ENCODE data around the gene ANKRD27.
"Not testable (repeated sequence)": the region's sequence is repeated elsewhere in the genome, so short reads cannot be mapped to it uniquely, and the experiment has no call there.

Gene ANKRD27

GRCh38 chr19:32688311-32688710 lies 13.3 kb upstream of the ANKRD27 start:
- DNase-seq (ENCODE audit: low read depth in 3 of 3): no peak

- no peak for DNase-seq (ENCODE audit: low read depth in 3 of 3)
These were observed 12.7 kb upstream of the ANKRD27 start for GRCh38 chr19:32687681-32688080.

GRCh38 chr19:32686847-32687475 lies 12.0 kb upstream of the ANKRD27 start:
- DNase-seq (ENCODE audit: low read depth in 3 of 3): no peak

- DNase-seq (ENCODE audit: low read depth in 3 of 3): no peak
These were observed 7.3 kb upstream of the ANKRD27 start for GRCh38 chr19:32682317-32682716.

- no peak for DNase-seq (ENCODE audit: low read depth in 3 of 3)
These were observed 6.0 kb upstream of the ANKRD27 start for GRCh38 chr19:32680986-32681385.

- DNase-seq (ENCODE audit: low read depth in 3 of 3): no peak
These were observed 2.7 kb upstream of the ANKRD27 start for GRCh38 chr19:32677657-32678056.

GRCh38 chr19:32676895-32677359 lies 1.9 kb upstream of the ANKRD27 start:
- DNase-seq (ENCODE audit: low read depth in 3 of 3): no peak

- no peak for DNase-seq (ENCODE audit: low read depth in 3 of 3)
These were observed 1.4 kb upstream of the ANKRD27 start for GRCh38 chr19:32676186-32676894.

- DNase-seq (ENCODE audit: low read depth in 3 of 3): peak in 2 of 3 donors; percentile 34 to 37
These were observed 773 bp upstream of the ANKRD27 start, which contains the start of gene RGS9BP for GRCh38 chr19:32675720-32676185. Gene RGS9BP (plus strand): TSS chr19:32675848. CDS start chr19:32676264, 416 bp downstream.

- DNase-seq (ENCODE audit: low read depth in 3 of 3): no peak
These were observed 638 bp downstream of the ANKRD27 start for GRCh38 chr19:32674153-32674930.

GRCh38 chr19:32673573-32673972 lies 1.4 kb downstream of the ANKRD27 start:
- no peak for DNase-seq (ENCODE audit: low read depth in 3 of 3)

GRCh38 chr19:32672841-32673240 lies 2.1 kb downstream of the ANKRD27 start:
- DNase-seq (ENCODE audit: low read depth in 3 of 3): no peak

GRCh38 chr19:32671883-32672593 lies 2.9 kb downstream of the ANKRD27 start:
- DNase-seq (ENCODE audit: low read depth in 3 of 3): no peak

GRCh38 chr19:32669310-32669709 lies 5.7 kb downstream of the ANKRD27 start:
- no peak for DNase-seq (ENCODE audit: low read depth in 3 of 3)

GRCh38 chr19:32666084-32666483 lies 8.9 kb downstream of the ANKRD27 start:
- no peak for DNase-seq (ENCODE audit: low read depth in 3 of 3)

GRCh38 chr19:32662186-32662585 lies 12.8 kb downstream of the ANKRD27 start:
- no peak for DNase-seq (ENCODE audit: low read depth in 3 of 3)

- DNase-seq (ENCODE audit: low read depth in 3 of 3): no peak
These were observed 13.7 kb downstream of the ANKRD27 start for GRCh38 chr19:32661318-32661717.

- no peak for DNase-seq (ENCODE audit: low read depth in 3 of 3)
These were observed 16.5 kb downstream of the ANKRD27 start for GRCh38 chr19:32658527-32658926.

- DNase-seq (ENCODE audit: low read depth in 3 of 3): no peak
These were observed 16.9 kb downstream of the ANKRD27 start for GRCh38 chr19:32658075-32658474.

- DNase-seq (ENCODE audit: low read depth in 3 of 3): not testable (repeated sequence)
These were observed 18.6 kb downstream of the ANKRD27 start for GRCh38 chr19:32656379-32656778.

- no peak for DNase-seq (ENCODE audit: low read depth in 3 of 3)
These were observed 21.4 kb downstream of the ANKRD27 start for GRCh38 chr19:32653599-32653915.

All from stimulated activated CD4-positive, alpha-beta T cell treated with anti-CD3 and anti-CD28 coated beads, TNF-alpha, amount 100 ng/mL, for 48 hours (primary cell).